ENCODE data around the gene TFEB.

The TFEB gene

DNA sequence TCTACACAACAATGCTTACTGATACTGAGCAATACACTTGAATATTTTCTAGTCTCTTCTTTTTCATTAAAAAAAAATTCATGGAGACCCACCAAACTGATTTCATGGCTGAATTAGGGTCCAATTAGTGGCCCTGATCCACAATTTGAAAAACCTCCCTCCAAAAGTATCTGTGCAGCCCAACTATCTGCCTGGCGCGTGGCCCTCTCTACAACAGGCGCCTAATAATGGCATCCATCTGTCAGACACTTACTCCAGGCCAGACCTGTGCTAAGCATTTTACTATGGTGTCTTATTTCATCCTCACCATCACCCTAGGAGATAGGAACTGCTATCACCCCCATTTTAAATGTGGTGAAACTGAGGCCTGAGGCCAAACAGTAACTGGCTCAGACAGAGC is 14.0 kb downstream of the TFEB start:
- DNase-seq, result no peak

- no peak for DNase-seq
Observed at GRCh38 chr6:41720783-41721182, 14.6 kb downstream of the TFEB start.

GRCh38 chr6:41720262-41720620 is 15.2 kb downstream of the TFEB start:
- DNase-seq, result no peak

DNA sequence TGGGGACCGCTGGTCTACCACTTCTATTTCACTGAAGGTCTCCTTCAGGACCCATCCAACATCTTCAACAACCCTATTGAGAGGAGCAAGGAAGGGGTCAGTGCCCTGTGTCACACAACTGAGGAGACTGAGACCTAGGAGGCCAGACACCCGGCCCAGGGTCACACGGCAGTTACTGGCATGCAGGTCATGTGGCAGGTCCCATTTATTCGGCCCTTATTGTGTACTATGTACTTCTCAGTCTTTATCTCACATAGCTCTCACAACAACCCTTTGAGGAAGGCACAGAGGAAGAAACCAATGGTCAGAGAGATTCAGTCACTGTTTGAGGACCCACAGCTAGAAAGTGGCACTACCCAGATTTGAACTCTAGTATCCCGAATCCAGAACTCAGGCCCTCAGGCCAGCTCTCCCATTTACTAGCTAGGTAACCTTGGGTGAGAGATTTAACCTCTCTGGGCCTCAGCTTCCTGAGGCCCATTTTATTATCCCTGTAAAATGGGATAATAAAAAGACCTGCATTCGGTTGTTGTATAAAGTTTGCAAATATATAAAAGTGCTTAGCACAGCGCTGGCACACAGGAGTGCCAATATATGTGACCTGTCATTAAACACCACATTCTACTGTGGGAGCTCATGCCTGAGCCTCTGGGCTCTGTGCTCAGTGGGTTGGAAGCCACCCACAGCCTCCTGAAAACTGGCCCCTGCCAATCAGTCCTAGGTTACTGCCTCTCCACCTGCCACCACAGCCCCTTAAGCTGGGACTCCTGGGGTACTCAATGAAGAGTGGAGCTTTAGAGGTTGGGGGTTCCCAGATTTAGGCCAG is 15.8 kb downstream of the TFEB start:
- DNase-seq, result no peak

- no peak for DNase-seq
Observed at GRCh38 chr6:41718828-41719227, 16.6 kb downstream of the TFEB start.

GRCh38 chr6:41717392-41717736 is 18.0 kb downstream of the TFEB start:
- no peak for DNase-seq

GRCh38 chr6:41716516-41717391 is 18.7 kb downstream of the TFEB start:
- DNase-seq, result no peak

- no peak for DNase-seq
Observed at GRCh38 chr6:41715795-41716515, 19.5 kb downstream of the TFEB start.

DNA sequence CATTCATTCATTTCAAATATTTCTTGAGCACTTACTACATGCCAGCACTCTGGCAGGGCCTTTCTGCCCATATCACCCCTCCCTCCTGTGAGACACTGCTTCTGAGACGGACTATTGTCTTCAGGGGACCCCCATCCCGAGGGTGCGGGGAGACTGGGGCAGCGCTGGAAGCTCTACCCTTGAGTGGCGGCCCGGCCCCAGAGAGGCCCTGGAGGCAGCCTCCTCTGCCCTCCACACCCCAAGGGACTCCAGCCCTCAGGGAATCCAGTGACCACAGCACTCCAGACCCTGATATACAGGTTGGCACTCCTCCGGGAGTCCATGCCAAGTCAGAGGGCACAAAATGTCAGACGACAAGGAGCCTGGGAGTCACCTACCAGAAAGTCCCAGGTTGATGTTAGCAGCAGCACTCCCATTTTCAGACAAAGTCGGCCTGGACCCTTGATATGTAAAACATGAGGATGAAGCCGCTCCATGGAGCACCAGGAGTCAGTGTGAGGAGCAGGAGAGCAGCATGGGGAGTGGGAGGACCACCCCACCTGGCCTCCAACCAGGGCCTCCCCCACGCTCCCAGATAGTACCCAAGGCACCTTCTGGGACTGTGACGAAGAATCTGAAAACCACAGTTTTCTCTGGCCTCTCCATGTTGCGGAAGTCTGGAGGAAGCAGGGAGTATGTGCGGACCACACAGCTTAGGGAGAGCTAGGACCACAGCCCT is 20.7 kb downstream of the TFEB start:
- no peak for DNase-seq

- DNase-seq, result no peak
Observed at GRCh38 chr6:41713650-41714291, 21.6 kb downstream of the TFEB start.

GRCh38 chr6:41713159-41713649 is 22.2 kb downstream of the TFEB start:
- DNase-seq, result no peak

- no peak for DNase-seq
Observed at GRCh38 chr6:41712651-41713103, 22.7 kb downstream of the TFEB start.

DNA sequence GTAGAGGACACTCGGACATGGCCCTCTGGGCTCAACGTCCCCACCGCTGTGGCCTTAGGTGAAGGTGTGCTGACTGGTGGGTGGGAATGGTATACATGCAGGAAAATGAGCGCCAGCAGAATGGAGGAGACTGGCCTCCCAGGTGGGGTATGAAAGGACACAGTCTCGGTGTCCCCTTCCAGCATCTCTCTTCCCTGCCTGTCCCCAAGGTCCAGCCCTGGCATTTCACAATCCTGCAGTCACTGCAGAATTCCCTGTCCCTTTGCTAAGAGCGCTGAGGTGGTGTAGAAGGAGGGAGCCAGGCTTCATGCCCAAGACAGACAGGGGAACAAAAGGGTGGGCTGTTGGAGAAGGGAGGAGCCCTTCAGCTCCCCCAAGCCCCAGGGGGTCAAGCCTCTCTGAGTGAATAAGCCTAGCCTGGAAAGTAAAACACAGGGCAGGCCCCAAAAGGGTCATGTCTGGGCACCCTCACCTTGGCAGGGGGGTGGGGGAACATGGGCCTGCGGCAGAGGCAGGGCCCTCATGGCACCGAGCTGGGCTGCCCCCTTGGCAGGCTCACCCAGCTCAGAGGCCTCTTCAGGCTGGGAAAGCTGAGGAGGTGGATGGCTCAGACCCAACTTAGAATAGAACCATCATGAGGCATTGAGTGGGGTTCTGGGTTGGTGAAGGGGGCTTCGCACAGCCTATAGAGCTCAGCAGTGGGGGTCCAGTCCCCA is 23.9 kb downstream of the TFEB start:
- DNase-seq, result no peak

GRCh38 chr6:41709375-41709774 is 26.0 kb downstream of the TFEB start:
- DNase-seq, result no peak

GRCh38 chr6:41708856-41709255 is 26.6 kb downstream of the TFEB start:
- no peak for DNase-seq

- no peak for DNase-seq
Observed at GRCh38 chr6:41707565-41708200, 27.7 kb downstream of the TFEB start.

DNA sequence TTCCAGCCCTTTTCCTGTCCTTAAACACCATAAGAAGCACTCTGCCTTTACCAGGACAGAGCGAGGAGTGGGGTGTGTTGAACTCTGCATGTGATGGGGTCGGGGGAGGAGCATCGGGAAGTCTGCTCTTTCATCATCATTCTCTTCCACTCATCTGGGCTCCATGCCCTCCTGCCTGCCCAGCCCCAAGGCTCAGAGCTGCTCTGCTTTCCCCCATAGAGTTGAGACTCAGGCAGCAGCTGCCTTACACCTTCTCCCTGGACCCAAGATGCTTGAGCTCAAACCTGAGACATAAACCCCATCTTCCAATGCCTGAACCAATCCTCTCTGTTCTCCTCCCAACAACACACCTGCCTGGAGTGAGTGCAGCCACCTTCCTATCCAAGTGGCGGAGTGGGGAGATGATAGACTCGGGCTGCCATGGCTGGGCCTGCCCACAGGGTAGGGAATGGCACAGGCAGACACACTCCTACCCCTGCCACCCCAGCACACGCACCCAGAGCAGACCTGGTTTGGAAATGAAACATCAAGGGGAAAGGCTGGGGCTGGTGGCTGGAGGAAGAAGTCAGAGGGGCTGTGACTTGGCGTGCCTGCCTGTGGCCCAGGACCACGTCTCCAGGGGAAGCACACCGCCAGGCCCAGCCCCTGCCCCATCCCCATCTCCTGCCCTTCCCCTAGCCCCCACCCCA is 28.4 kb downstream of the TFEB start:
- DNase-seq, result no peak

- no peak for DNase-seq
Observed at GRCh38 chr6:41705996-41706835, 29.2 kb downstream of the TFEB start.

DNA sequence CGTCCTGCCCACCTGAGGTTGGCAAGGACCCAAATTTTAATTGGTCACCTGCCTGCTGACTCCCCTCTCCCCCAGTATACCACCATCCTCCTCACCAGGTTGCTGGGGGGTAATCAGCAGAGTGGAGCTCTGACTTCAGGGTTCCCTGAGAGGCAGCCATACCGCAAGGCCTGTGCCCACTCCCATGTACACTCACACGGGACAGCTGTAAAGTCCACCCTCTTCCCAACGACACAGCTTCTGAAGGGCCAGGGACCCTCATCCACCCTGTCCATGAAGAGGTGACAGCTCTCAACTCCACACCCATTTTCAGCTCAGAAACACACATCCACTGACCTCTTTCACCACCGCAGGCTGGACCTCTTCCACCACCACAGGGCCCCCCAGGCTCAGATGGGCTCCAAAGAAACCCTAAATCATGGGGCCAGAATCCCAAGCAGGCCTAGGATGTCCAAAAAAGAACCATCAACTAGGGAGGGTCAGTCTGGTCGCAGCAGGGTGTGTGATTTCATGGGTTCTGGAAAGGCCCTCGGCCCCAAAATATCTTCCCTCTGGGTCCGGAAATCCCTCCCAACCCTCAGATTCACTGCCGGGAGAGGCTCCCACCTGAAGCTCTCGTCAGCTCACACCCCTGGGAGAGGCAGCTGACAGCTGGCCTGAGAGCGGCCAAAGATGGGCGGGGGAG is 30.0 kb downstream of the TFEB start:
- DNase-seq, result no peak
